Renal cortex interstitium (tissue), 11 donors: ENCODE data around the gene TCTN1. TPM values are rescaled to one million over a fixed set of nuclear protein-coding genes. Genes with fewer than 3 reads are reported as not detected.

Experiments used
- DNase-seq, 11 donors: peaks; one replicate each; pipeline ENCODE4 v3.0.0-alpha.2; 2013; ENCODE audit warnings: low read depth in 9 of 11, low spot score in 4 of 11; ENCODE audit errors: extremely low read depth in 1 of 11
- polyA plus RNA-seq, 3 donors: library from polyadenylated mRNA; unstranded; fragments of 120-200 nt; gene quantifications; one replicate each; pipeline ENCODE4 v1.2.1, GENCODE V29; 2013; ENCODE audit not compliant: insufficient read length in 3 of 3

TCTN1 gene
- polyA plus RNA-seq, 3 donors = 77.2 to 105 (median 93.8) TPM

GRCh38 chr12:110689281-110690126 is 75.6 kb downstream of the TCTN1 start:
- DNase-seq = peak in 9 of 11 donors; percentile 8 to 54 (median 41)

- no peak for DNase-seq
Observed at GRCh38 chr12:110690127-110690430, 76.2 kb downstream of the TCTN1 start.

- no peak for DNase-seq
Observed at GRCh38 chr12:110693731-110694130, 79.8 kb downstream of the TCTN1 start.

GRCh38 chr12:110694330-110694901 is 80.5 kb downstream of the TCTN1 start:
- no peak for DNase-seq

GRCh38 chr12:110696283-110696682 is 82.4 kb downstream of the TCTN1 start:
- no peak for DNase-seq

GRCh38 chr12:110697236-110697635 is 83.3 kb downstream of the TCTN1 start:
- no peak for DNase-seq

- peak in 9 of 11 donors; percentile 40 to 75 (median 54) for DNase-seq
Observed at GRCh38 chr12:110698171-110698902, 84.4 kb downstream of the TCTN1 start.

Other genes with a start within 250 kb of the TCTN1 start
- gene ANAPC7, start 210.4 kb upstream of the TCTN1 start, polyA plus RNA-seq = 10 to 100 TPM; 70.2 to 90.3 (median 75.2) TPM
- gene ARPC3, start 163.8 kb upstream of the TCTN1 start, polyA plus RNA-seq = 100 to 1,000 TPM; 241 to 266 (median 248) TPM
- gene GPN3, start 145.9 kb upstream of the TCTN1 start, polyA plus RNA-seq = 10 to 100 TPM; 31.6 to 37.3 (median 33.1) TPM
- 10 to 100 TPM; 16.3 to 18.1 (median 17.1) TPM for gene FAM216A, start 145.3 kb upstream of the TCTN1 start, polyA plus RNA-seq
- 100 to 1,000 TPM; 133 to 152 (median 142) TPM for gene VPS29, start 112.0 kb upstream of the TCTN1 start, polyA plus RNA-seq
- 1 to 10 TPM in 2 of 3 donors, under 1 TPM in 1; 0.92 to 1.3 (median 1.2) TPM for gene RAD9B, start 111.8 kb upstream of the TCTN1 start, polyA plus RNA-seq
- gene PPTC7, start 30.8 kb upstream of the TCTN1 start, polyA plus RNA-seq = 10 to 100 TPM; 19.0 to 22.7 (median 21.0) TPM
- 10 to 100 TPM in 1 of 3 donors, 1 to 10 TPM in 2; 8.9 to 11.0 (median 9.8) TPM for gene HVCN1, start 75.0 kb downstream of the TCTN1 start, polyA plus RNA-seq
- gene PPP1CC, start 128.8 kb downstream of the TCTN1 start, polyA plus RNA-seq = 100 to 1,000 TPM; 163 to 207 (median 177) TPM
- gene CCDC63, start 232.9 kb downstream of the TCTN1 start, polyA plus RNA-seq = not detected